HTERT RPE-1 (cell line): Measurements from ENCODE around the gene SERPINB10.
"Not testable (repeated sequence)": the region's sequence is repeated elsewhere in the genome, so short reads cannot be mapped to it uniquely, and the experiment has no call there.

Source experiments
- in situ Hi-C: fragments of 300-500 bp; cut with MboI; formaldehyde crosslinking; loops from 4 replicates; pipeline ENCODE4 v1.14.3; 2020; ENCODE audit warnings: low sequenced_read_pairs

Gene SERPINB10

DNA sequence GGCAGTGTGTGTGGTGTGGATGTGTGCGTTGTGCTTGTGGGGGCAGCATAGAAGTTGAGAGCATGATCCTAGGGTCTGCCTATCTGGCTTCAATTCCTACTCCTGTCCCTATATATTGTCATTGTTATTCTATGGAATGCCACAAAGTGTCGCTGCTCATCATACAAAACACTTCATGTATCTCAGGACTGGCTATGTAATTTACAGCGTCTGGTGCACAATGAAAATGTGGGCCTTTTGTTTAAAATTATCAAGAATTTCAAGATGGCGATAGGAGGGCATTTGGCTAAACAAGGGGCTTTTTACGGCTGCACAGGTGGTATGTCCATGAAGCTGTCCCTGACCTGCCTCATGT, 16.8 kb upstream of the SERPINB10 start:
- in situ Hi-C loops = no loop called here

DNA sequence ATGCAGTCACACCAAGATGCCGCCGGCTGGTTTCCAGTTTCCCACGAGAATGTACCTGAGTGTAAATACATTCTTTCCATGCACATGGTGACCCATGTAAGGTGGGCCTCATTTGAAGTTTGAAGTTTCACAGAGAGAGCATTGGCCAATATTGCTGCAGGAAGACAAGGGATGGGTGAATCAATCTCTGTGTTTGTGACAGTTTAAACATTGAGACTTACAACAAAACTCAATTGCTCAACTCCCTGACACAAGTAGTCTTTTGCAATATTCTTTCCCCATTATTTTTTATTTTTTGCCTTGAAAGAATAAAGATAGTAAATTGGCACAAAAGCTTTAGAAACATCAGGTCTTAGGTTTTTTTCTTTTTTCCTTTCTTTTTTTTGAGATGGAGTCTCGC, 15.2 kb upstream of the SERPINB10 start:
- in situ Hi-C loops = no loop called here

DNA sequence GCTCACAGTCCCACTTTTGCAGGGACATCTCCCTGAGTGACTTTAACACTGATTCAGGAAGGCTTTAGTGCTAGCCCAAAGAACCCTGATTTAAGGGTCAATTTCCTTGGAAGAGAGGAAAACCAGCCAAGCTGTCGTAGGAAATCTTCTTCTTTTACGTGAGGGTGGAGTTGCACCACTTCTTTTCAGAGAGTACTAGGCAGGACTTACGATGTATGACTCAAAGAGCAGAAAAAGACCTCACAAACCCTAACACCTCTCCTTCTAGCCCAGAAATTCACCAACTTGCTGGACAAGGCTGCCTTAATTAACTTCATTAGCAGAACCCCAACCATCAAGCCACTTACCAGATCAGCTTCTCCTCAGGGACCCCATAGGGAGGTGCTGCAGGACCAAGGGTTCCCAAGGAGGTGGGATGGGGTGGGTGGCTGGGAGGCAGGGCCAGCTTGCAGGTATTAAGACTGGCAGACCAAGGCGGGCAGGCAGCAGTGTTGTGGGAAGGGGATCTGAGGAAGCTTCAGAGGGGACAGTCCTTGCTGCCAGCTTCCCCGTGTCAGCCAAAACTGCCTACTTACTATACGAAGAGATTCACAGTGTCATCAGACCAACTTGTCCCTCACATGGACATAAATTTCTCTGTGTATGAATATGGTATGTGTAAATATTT, 13.5 kb upstream of the SERPINB10 start:
- in situ Hi-C loops = no loop called here

DNA sequence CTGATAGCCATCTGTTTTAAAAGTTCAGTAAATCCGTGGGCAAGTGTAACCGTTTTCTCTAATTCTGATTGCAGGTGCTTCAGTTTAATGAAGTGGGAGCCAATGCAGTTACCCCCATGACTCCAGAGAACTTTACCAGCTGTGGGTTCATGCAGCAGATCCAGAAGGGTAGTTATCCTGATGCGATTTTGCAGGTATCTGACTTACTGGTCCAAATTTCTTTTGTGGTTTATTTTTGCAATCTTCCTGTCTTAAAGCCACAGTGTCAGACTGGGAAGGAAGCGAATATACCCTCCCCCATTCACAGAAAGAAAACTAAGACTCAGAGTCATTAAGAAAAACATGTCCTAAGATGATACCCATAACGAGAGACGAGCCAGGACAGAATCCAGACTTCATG, 12.6 kb upstream of the SERPINB10 start:
- in situ Hi-C loops = no loop called here

DNA sequence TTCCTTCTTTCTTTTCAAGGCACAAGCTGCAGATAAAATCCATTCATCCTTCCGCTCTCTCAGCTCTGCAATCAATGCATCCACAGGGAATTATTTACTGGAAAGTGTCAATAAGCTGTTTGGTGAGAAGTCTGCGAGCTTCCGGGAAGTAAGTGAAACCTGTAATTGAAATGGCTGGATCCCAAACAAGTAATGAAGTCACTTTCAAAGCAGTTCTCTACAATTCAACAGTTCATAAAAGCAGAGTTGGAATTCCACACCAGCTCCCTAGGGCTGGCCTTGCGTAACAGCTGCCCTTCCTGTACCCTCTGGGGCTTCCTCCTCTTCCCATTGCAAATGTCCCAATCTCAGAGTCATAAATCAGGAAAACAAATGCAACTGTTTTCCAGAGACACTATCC, 10.7 kb upstream of the SERPINB10 start:
- in situ Hi-C loops = no loop called here

DNA sequence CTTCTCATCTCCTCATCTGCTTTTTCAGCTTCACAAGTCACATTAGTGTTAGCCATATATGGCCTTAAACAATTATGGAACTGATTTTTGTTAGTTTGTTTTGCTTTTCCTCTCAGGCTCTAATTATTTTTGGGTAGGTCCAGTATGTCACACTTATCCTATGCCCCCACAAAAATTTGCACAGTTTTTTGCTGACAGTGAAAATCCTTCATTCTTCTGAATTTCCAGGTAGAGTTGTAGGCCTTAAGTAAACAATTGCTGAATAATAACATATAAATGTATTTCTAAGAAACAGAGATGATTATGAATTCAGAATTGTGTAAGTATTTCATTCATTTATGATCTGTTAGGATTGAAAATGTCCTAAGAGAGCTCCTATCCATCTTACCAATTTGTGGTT, 8.6 kb upstream of the SERPINB10 start:
- in situ Hi-C loops = no loop called here

DNA sequence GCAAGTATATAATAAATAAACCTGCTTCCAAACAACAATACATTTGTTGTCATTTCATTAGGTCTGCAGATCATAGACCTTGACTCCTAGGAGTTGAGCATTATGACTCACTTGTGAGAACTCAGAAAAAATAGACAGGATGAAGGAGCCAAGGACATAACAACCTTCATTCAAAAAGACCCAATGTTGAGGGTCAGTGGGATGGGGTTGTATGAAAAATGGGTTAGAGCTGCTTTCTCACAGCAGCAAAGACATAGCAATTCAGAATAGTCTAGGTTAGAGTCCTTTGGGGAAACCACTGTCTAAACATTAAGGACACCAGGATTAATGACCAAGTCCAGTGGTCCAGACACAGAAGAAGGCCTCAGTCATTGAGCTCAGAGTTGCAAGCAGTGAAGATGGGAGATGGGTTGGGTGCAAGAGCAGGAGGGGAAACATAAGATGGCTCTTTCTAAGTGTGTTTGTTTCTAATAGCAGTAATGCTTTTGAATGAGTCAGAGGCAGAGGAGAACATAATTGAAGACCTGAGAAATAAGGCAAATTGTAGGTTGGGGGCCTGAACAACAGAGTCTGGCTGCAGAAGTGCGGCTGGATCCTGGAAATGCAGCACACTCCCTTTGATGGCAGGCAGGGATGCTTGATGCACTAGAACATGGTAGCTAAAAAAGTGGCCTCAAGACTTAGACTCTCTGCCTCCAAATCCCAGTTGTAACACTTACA, 3.7 kb upstream of the SERPINB10 start:
- in situ Hi-C loops = no loop called here

DNA sequence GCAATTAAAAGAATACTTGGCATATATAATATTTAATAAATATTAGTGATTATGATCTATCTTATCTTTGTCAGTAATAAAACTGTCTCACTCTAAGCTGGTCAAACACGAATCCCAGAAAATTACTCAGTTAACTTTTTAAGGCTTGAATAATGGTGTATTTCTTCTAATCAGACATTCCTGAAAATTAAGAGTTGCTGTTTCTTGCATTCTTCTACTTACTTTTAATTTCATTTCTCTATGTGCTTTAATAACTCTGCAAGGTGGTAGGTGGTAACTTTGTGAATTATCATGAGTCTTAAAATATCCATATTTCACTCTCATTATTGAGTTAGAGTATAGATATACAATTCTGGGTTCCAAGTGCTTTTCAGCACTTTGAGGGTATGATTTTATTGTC, 3.1 kb upstream of the SERPINB10 start:
- in situ Hi-C loops = no loop called here

DNA sequence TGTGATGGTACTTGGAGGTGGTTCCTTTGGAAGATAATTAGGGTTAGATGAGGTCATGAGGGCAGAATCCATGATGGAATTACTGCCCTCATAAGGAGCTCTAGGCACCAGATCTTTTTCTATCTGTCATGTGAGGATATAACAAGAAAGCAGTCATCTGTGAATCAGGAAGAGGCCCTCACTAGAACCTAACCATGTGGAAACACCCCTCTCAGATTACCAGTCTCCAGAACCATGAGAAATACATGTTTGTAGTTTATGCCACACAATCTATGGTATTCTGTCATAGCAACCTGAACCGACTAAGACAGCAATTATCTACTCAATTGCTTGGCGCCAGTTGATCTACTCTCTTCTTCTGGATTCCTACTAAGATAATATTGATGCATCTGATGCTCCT, 2.4 kb upstream of the SERPINB10 start:
- in situ Hi-C loops = no loop called here

DNA sequence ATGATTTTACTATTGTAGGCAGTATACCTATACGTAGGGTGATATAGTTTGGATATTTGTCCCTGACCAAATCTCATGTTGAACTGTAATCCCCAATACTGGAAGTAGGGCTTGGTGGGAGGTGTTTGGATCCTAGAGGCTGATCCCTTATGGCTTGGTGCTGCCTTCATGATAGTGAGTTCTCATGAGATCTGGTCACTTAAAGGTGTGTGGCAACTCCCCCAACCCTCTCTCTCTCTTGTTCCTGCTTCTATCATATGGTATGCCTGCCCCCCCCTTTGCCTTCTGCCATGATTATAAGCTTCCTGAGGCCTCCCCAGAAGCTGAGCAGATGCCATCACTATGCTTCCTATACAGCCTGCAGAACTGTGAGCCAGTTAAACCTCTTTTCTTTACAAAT, 1.7 kb upstream of the SERPINB10 start:
- in situ Hi-C loops = no loop called here

DNA sequence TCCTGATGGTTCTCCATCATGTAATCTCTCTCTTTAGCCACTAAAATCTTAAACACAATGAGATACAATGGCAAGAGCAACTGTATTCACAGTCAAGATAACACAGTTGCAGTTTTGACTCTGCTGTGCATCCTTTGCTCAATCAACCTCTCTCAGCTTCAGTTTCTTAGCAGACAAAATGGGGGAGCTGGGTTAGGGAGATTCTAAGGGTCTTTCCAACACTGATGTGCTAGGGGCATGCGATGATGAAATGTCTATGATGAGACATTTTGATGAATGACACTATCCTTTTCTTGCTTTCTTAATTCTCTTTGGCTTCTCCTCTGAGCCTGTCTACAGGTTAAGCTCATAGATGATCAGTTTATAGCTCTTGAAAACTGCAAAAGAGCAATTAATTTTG, 1.1 kb downstream of the SERPINB10 start:
- in situ Hi-C loops = no loop called here

DNA sequence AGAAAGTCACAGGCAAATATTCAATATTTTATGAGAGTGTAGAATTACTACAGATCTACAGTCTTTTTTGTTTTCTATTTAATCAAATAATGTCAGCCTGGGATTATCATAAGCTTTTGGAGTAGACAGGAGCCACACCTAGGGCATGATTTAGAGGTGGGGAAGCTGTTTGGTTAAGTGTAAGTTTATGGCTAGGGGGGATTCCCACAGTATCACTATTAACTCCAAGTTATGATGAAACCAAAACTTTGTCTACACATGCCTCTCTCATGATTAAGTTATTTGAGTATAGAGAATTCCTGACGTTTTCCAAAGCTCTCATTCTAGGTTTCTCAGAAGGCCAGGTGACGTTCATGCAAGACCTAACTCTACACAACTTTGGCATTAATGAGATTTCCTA, 2.1 kb downstream of the SERPINB10 start:
- in situ Hi-C loops = no loop called here

DNA sequence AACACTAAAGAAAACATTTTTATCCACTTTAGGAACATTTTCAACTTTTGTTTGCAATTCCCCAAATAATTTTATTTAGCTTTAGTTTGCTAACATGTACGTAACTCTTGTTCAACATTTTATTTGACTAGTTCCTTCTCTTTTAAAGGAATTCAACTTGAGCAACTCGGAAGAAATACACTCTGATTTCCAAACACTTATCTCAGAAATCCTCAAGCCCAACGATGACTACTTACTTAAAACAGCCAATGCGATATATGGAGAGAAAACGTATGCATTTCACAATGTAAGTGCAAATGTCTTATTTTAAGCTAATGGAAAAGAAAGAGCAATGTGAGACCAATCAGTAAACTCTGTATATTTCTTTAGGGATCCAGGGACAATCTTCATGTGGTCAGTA, 10.1 kb downstream of the SERPINB10 start:
- in situ Hi-C loops = no loop called here

DNA sequence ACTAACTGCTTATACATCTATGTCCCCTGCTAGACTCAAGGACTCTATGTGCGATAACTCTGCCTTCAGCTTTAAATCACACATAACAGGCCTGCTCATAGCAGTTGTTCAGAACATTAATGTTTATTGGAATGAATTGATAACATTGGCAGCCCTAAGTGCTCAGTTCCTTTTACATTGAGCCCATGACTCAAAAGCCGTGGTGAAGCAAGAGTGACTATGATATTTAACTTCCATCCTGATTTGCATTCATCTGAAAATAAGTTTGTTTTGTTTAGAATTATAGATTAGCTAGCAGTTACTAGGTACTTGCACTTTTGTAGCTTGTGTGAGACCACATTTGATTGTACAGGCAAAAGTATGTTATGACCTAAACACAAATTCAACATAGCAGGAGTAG, 14.3 kb downstream of the SERPINB10 start:
- in situ Hi-C loops = no loop called here

DNA sequence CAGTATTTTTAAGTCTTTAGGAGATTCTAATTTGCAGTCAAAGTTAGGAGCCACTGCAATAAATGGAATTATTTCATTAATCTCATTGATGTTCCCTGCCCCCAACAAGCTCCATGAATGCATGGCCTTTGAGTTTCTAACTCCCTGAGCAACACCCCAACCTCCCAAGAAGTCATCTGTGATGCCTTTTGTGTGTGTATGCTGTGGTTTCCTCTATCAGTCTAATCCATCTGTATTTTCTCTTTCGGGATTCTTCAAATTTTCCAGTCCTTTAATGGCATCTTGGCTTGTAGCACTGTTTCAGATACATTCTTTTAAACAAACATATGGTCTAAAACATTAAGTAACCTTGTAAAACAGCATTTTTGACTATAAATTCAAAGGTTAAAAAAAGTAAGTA, 16.8 kb downstream of the SERPINB10 start:
- in situ Hi-C loops = no loop called here

DNA sequence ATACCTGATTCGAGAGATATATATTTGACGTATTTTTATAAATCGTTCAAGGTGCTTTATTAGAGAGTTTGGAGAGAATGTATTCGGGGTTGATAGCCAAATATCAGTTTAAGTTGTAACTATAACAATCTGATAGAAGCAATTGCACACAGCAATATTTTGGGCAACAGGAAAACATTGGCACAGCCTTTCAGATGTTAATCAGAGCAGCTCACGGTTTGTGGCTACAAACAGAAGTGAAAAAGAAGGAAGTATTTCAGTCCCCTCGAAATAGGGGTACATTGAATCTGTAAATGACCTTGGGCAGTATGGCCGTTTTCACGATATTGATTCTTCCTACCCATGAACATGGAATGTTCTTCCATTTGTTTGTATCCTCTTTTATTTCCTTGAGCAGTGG, 20.6 kb downstream of the SERPINB10 start:
- in situ Hi-C loops = no loop called here

DNA sequence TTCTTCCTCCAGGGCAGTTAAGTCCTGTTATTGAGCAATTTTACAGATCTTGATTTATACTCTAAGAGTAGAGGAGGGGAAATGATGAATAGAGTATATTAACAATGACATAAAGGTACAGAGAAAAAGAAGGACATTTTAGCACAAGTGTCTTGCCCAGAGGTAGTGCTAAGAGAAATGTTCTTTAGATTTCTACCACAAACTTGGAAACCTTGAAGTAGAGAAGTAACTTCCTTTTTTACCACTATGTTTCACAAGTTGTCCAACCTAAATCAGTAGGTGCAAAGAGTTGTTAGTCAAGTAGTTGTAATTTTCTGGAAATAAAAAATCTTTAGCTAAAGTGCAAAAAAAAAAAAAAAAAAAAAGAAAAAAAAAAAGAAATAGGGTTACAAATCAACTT, 21.6 kb downstream of the SERPINB10 start:
- in situ Hi-C loops = not testable (repeated sequence)

DNA sequence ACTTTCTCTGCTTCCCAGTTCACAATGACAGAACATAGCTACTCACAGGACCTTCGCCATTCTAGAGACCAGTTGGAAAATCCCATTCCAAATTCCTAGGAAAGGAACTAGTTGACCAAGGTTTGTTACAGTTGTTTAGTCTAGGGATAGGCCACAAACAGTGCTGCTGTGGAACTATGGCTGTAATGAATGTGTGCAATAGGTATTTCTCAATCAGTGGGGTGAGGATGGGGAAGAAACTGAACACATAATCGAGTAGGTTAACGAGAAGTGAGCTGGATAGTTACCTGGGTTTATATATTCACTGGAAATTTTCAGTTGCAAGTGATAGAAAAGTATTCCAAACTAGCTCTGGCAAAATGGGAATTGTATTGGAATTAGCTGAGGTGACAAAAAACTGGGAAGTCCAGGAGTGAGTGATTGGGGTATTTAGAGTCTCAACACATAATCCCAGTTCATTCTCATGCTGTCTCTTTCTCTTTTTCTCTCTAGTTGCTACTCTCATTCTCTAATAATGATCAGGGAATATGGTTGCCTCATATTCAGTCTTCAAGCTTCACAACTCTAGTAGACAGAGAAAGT, 23.1 kb downstream of the SERPINB10 start:
- in situ Hi-C loops = no loop called here

DNA sequence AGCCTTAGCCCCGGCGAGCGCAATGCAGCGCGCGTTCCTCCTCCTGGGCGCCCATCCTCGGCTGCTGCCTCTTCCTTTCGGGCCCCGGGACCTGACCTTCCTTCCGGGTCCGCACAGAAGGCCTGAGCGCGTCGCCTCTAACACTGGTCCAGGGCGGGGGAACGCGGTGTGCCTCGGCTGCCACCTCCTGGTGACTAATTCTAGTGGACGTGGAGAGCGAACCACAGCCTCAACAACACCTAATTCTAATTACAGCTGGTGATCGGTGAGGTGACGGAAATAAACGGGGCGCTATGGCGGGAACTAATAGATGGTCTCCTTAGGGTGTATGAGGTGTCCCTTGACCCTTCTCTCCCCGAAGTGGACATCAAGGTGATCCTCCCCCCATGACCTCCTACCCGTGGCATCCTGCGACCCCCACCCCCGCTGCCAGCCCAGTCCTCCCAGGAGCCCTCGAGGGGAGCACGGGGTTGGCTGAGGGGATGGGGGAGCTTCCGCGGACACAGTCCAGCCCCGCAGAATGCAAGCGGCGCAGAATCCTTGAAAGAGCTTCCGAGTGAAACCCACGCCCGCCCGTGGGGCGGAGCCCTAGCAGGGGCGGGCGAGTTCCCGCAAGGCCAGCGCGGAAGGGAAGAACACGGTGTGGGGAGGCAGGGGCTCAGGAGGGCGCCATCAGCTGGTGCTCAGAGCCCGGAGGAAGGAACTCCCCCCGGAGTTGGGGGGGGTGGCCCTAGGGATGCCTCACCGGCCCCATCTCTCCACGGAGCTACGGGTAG, 28.6 kb downstream of the SERPINB10 start:
- in situ Hi-C loops = no loop called here

DNA sequence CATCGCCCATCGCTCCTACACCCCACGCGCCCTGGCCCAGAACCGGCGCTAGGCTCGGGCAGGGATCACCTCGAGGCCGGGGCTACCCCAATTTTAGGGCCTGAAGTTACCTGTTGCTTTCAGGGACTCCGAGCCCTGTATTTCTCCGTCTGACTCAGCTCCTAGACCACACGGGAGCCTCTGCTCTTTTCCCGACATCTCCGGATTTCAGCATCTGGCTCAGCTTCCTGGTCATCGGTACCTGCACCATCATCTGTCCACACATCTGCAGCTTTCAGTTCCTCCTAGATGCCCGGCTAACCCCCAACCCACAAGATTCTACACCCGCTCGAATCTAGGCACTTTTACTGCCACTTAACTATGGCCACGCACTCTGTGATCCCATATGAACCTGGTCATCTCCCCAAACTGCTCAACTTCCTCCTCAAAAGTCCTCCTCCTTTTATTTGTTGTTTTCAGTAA, 29.2 kb downstream of the SERPINB10 start:
- in situ Hi-C loops = no loop called here

DNA sequence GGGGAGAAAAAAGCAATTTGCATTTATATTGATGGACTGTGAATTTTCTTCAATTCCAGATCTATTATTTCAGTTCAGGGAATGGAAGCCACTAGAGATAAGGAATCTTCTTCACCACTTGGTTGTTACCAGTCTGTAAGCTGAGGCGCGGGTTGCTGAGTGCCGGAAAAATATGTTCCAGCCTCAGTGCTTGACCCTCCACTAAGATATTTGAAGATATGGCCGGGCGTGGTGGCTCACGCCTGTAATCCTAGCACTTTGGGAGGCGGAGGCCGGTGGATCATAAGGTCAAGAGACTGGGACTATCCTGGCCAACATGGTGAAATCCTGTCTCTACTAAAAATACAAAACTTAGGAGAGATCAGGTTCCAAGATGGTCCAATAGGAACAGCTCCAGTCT, 32.2 kb downstream of the SERPINB10 start:
- in situ Hi-C loops = no loop called here
